Left lung (tissue), 10 donors: ENCODE data around the gene AGAP1. TPM values are rescaled to one million over a fixed set of nuclear protein-coding genes. Genes with fewer than 3 reads are reported as not detected.

Experiments
- ATAC-seq: fragments of 200-7000 bp; cut with Tn5 transposase; one replicate; pipeline ENCODE4 v1.9.1; 2020; ENCODE audit warnings: moderate library complexity
- DNase-seq, 4 donors: peaks; one replicate each; pipeline ENCODE4 v3.0.0-alpha.2; 2013 to 2020
- H3K27ac ChIP-seq, 2 donors: fragments of 200-600 bp; sonication (generic) in 1 of 2; one replicate each; pipeline versions ENCODE4 v1.5.0 to v1.8.0; 2020 to 2021
- H3K27me3 ChIP-seq, 2 donors: fragments of 200-600 bp; sonication (generic) in 1 of 2; one replicate each; pipeline versions ENCODE4 v1.5.0 to v1.8.0; 2020 to 2021
- H3K36me3 ChIP-seq, 2 donors: fragments of 200-600 bp; sonication (generic) in 1 of 2; one replicate each; pipeline versions ENCODE4 v1.5.0 to v1.8.0; 2020 to 2021
- H3K4me1 ChIP-seq, 2 donors: fragments of 200-600 bp; one replicate each; pipeline ENCODE4 v1.8.0; 2021
- H3K4me3 ChIP-seq, 2 donors: fragments of 200-600 bp; sonication (generic) in 1 of 2; one replicate each; pipeline versions ENCODE4 v1.5.0 to v1.8.0; 2020 to 2021; ENCODE audit warnings: mild to moderate bottlenecking in 1 of 2
- H3K9me3 ChIP-seq, 2 donors: fragments of 200-600 bp; sonication (generic) in 1 of 2; one replicate each; pipeline versions ENCODE4 v1.5.0 to v1.8.0; 2020 to 2021
- intact Hi-C, 2 donors: fragments of 100-400 bp; cut with DNase I; formaldehyde crosslinking; loops; one replicate each; pipeline versions ENCODE4 v1.11.2 to v1.14.2; 2022
- polyA plus RNA-seq, 6 donors: library from polyadenylated mRNA; unstranded; fragments of 120-200 nt; gene quantifications; one replicate each; pipeline ENCODE4 v1.2.1, GENCODE V29; 2013; ENCODE audit not compliant: insufficient read length in 6 of 6
- total RNA-seq, 2 donors: library from RNA; stranded (reverse); fragmentation: NEBNext Ultra II Directional; extraction: Animal tissue kit (Norgen Biotek cat#: 25700); gene quantifications; one replicate each; pipeline ENCODE4 v1.2.1, GENCODE V29; 2021
- TF ChIP-seq, protein P1 (sequence below), 2 donors: fragments of 200-600 bp; sonication (generic) in 1 of 2; IDR thresholded peaks; one replicate each; pipeline versions ENCODE4 v1.5.0 to v1.8.0; 2021; ENCODE audit warnings: antibody characterized with exemption in 2 of 2
- donor health status: DM: no; HTN: yes; CAD: no.
- donor health status: DM: no; HTN: no; CAD: no.

Gene AGAP1
- total and polyA plus RNA-seq, 8 donors = 13.1 to 25.4 (median 22.4) TPM

DNA sequence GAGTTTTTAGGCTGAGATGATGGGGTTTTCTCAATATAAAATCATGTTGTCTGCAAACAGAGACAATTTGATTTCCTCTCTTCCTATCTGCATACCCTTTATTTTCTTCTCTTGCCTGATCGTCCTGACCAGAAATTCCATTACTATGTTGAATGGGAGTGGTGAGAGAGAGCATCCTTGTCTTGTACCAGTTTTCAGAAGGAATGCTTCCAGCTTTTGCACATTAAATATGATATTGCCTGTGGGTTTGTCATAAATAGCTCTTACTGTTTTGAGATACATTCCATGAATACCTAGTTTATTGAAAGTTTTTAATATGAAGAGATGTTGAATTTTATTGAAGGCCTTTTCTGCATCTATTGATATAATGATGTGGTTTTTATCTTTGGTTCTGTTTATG lies 492.5 kb downstream of the AGAP1 start:
- no peaks in the 10 kb centered on the region for H3K27me3 ChIP-seq
- H3K27ac ChIP-seq = no peak overlapping the region
- H3K4me3 ChIP-seq = no peak overlapping the region
- TF ChIP-seq, protein P1, sequence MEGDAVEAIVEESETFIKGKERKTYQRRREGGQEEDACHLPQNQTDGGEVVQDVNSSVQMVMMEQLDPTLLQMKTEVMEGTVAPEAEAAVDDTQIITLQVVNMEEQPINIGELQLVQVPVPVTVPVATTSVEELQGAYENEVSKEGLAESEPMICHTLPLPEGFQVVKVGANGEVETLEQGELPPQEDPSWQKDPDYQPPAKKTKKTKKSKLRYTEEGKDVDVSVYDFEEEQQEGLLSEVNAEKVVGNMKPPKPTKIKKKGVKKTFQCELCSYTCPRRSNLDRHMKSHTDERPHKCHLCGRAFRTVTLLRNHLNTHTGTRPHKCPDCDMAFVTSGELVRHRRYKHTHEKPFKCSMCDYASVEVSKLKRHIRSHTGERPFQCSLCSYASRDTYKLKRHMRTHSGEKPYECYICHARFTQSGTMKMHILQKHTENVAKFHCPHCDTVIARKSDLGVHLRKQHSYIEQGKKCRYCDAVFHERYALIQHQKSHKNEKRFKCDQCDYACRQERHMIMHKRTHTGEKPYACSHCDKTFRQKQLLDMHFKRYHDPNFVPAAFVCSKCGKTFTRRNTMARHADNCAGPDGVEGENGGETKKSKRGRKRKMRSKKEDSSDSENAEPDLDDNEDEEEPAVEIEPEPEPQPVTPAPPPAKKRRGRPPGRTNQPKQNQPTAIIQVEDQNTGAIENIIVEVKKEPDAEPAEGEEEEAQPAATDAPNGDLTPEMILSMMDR (IDR thresholded peaks at IDR 0.05) = no peak
- H3K9me3 ChIP-seq = no peaks in the 10 kb centered on the region
- H3K36me3 ChIP-seq = no peaks in the 10 kb centered on the region
- ATAC-seq = no peak
- H3K4me1 ChIP-seq = no peaks in the 10 kb centered on the region
- no peak for DNase-seq
- intact Hi-C loops = no loop called here

- H3K4me3 ChIP-seq = no peak overlapping the region
- ATAC-seq = no peak
- intact Hi-C loops = no loop called here
These were observed 494.6 kb downstream of the AGAP1 start for GRCh38 chr2:235988271-235989015.

GRCh38 chr2:235989591-235989990 lies 495.7 kb downstream of the AGAP1 start:
- no peaks in the 10 kb centered on the region for H3K9me3 ChIP-seq
- ATAC-seq = no peak
- no peaks in the 10 kb centered on the region for H3K4me1 ChIP-seq
- intact Hi-C loops = no loop called here
- H3K27me3 ChIP-seq = no peaks in the 10 kb centered on the region
- H3K36me3 ChIP-seq = no peaks in the 10 kb centered on the region
- DNase-seq = no peak
- H3K27ac ChIP-seq = no peak overlapping the region
- no peak overlapping the region for H3K4me3 ChIP-seq
- TF ChIP-seq, protein P1 (IDR thresholded peaks at IDR 0.05) = no peak

More at GRCh38 chr2:235988271-235989015, 494.6 kb downstream of the AGAP1 start:
- Histone ChIP-seq H3K9me3 (no peaks in the 10 kb centered on the region), H3K4me1 (no peaks in the 10 kb centered on the region), H3K36me3 (no peaks in the 10 kb centered on the region), H3K27me3 (no peaks in the 10 kb centered on the region), H3K27ac (no peak overlapping the region)
- TF ChIP-seq, protein P1 (IDR thresholded peaks at IDR 0.05) = no peak
- DNase-seq = no peak

GRCh38 chr2:235990344-235990743 lies 496.5 kb downstream of the AGAP1 start:
- Histone ChIP-seq H3K27me3 (no peaks in the 10 kb centered on the region), H3K9me3 (no peaks in the 10 kb centered on the region), H3K4me3 (no peak overlapping the region), H3K4me1 (no peaks in the 10 kb centered on the region), H3K36me3 (no peaks in the 10 kb centered on the region), H3K27ac (no peak overlapping the region)
- TF ChIP-seq, protein P1 (IDR thresholded peaks at IDR 0.05) = no peak
- peak; percentile 52 for ATAC-seq
- intact Hi-C loops = no loop called here
- no peak for DNase-seq

DNA sequence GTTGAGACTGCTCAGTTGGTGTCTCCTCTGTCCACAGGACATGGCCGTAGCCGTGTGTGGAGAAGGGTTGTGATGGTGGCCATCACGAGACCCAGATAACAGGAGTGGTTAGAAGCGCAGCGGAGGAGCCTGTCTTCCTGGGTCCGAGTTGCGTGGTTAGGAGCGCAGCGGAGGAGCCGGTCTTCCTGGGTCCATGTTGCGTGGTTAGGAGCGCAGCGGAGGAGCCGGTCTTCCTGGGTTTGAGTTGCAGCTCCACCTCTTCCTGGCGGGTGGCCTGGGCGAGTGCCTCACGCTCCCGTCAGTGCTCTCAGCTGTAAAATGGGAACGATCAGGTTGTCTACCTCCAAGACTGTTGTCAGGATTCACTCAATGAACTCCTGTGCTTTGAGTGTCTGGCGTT lies 498.2 kb downstream of the AGAP1 start:
- no peaks in the 10 kb centered on the region for H3K27me3 ChIP-seq
- H3K27ac ChIP-seq = no peak overlapping the region
- H3K4me1 ChIP-seq = no peaks in the 10 kb centered on the region
- intact Hi-C loops = no loop called here
- no peaks in the 10 kb centered on the region for H3K9me3 ChIP-seq
- ATAC-seq (no peak), DNase-seq (no peak)
- H3K4me3 ChIP-seq = no peak overlapping the region
- TF ChIP-seq, protein P1 (IDR thresholded peaks at IDR 0.05) = no peak
- no peaks in the 10 kb centered on the region for H3K36me3 ChIP-seq
